ENCODE measurements around the gene BTNL9.
"Not testable (repeated sequence)": the region's sequence is repeated elsewhere in the genome, so short reads cannot be mapped to it uniquely, and the experiment has no call there.

The BTNL9 gene

GRCh38 chr5:181061645-181062044 lies 21.6 kb downstream of the BTNL9 start:
- no peak for DNase-seq (ENCODE audit: low spot score)

DNA sequence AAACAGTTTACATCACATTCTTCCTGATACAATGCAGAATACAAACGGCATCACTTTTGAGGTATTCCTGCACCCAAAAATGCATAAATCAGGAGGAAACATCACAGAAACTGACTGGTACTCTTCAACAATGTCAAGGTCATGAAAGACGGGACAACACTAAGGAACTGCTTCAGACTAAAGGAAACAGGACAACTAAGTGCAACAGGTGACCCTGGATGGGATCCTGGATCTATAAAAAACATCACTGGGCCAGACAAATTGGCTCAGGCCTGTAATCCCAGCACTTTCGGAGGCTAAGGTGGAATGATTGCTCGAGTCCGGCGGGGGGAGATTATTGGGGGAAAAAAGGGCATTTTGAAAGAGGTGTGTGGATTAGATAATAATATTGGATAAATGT lies 22.6 kb downstream of the BTNL9 start:
- no peak for DNase-seq (ENCODE audit: low spot score)

DNA sequence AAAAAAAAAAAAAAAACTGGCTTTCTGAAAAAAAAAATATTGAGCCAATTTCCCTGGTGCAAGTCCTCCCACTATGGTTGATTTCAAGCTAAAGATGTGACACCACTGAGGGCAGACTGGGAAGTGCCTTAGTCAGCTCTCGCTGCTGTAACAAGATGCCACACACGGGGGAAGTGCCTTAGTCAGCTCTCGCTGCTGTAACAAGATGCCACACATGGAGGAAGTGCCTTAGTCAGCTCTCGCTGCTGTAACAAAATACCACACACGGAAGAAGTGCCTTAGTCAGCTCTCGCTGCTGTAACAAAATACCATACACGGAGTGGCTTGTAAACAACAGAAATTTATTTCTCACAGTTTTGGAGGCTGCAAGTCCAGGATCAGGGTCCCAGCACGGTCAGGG lies 23.4 kb downstream of the BTNL9 start:
- DNase-seq (ENCODE audit: low spot score), result no peak

DNA sequence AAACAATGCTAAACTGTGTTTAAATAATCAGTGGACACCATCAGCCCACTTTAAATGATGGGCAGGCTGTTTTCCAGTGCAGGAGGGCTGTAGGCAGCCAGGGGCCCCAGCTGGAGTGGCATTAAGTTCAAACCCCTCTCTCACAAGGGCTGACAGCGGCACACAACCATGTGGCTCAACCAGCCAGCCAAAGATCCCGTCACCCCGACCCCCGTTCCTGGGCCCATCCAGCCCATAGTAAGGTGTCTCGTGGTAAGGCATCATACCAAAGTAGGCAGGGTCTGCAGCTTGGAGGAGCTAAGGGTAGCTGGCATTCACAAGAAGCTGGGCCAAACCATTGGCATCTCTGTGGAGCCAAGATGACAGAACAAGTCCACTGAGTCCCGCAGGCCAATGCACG lies 24.9 kb downstream of the BTNL9 start:
- DNase-seq (ENCODE audit: low spot score), result no peak

DNA sequence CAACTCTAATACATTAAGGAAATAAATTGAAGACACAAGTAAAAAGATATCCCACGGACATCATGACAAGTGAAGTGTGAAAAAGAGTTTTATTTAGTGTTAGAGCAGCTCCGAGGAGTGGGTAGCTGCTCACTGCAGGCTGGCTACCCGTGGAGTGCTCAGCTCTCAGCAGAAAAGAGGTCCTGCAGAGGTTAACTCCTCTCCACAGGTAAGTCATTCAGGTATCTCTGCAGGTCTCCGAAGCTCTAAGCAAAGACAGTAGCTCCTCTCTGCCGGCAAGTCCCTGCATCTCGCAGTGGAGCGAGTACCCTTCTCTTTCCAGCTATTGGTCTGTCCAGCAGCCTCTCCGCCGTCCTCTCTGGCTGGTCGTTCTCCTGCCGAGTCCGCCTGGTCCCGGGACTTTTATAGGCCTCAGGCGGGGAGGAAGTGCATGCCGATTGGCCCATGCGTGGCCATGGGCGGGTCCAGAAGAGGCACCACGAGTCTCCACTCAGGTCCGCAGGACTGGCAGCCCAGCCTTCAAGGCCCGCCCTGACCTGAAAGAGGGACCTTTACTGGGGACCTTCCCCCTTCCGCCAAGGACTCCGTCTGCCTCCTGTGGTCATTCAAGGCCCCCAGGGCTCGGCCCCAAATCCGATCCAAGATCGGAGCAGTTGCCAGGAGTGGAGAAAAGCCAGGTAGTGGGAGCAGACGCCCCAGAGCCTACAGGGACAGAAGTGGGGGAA lies 29.9 kb downstream of the BTNL9 start:
- no peak for DNase-seq (ENCODE audit: low spot score)

- no peak for DNase-seq (ENCODE audit: low spot score)
Observed at GRCh38 chr5:181070523-181070922, 30.5 kb downstream of the BTNL9 start.

GRCh38 chr5:181071257-181071656 lies 31.2 kb downstream of the BTNL9 start:
- DNase-seq (ENCODE audit: low spot score), result no peak

DNA sequence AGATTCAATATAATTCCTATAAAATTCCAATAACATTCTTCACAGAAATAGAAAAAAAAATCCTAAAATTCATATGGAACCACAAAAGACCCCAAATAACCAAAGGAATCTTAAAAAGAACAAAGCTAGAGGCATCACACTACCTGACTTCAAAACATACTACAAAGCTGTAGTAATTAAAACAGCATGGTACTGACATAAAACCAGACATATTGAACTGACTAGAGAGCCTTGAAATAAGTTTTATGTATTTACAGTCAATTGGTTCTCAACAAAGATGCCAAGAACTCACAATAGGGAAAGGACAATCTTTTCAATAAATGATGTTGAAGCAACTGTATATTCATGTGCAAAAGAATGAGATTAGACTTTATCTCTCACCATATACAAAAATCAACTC lies 36.9 kb downstream of the BTNL9 start:
- no peak for DNase-seq (ENCODE audit: low spot score)

GRCh38 chr5:181081989-181082388 lies 41.9 kb downstream of the BTNL9 start:
- DNase-seq (ENCODE audit: low spot score), result no peak

DNA sequence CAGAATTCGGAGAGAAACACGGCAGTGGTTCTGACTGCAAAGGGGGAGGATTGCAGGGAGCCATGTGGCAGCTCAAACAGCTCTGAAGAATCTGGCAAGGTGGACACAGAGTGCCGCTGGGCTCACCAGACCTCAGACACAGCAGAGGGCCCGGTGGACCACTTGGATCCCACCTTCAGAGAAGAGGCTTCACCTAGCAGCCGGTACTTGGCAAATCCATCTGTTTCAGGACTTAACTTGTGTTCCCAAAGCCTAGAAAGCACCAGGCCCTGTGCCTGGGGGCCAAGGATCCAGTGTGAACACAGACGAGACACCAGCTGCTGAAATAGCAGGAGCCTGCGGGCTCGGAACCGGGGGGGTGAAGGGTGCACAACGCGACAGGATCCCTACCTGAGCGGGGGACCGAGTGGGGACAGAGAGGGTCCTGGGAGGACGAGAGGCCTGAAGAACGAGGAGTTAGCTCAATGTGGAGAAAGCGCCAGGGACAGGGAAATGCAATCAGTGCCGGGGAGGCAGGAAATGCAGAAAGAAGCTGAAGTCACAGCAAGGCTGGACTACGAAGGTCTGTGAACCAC lies 44.6 kb downstream of the BTNL9 start:
- no peak for DNase-seq (ENCODE audit: low spot score)

GRCh38 chr5:181086026-181086883 lies 46.2 kb downstream of the BTNL9 start:
- no peak for DNase-seq (ENCODE audit: low spot score)

GRCh38 chr5:181086884-181087205 lies 46.8 kb downstream of the BTNL9 start:
- DNase-seq (ENCODE audit: low spot score), result no peak

DNA sequence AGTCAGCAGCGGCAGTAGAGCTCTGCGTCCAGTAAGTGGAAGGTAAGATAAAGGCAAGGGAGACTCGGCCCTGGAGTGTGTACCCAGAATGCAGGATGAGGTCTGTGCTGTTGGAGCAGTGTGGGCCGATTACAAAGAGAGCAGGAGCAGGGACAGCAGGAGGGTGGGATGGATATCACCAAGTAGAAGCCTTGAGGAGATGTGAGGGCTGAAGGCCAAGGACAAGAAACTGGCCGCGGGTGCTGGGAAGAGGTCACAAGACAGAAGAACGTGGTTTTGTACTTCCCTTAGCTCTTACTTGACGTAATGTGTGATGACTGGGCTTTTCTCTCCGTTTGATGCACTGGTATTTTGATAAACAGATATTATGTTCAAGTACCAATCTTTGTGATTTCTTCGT lies 47.2 kb downstream of the BTNL9 start:
- no peak for DNase-seq (ENCODE audit: low spot score)

DNA sequence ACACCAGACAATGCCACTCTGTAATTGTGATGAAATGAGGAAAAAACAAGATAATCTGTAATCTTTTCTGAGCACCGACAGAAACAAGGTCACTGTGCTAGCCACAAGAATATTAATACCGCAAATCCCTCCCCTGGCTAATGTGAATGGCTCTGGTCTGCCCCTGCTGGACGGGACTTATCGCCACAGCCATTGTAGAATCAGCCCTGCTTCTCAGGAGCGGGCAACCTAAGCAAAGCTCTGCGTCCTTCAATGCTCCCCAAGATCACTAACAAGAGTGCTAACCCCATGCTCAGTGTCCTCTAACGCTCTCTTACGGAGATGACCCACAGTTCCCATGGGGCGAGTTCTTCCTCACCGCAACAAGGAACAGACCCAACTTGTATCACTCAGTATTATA lies 48.2 kb downstream of the BTNL9 start:
- no peak for DNase-seq (ENCODE audit: low spot score)

- no peak for DNase-seq (ENCODE audit: low spot score)
Observed at GRCh38 chr5:181092428-181092827, 52.4 kb downstream of the BTNL9 start.

- DNase-seq (ENCODE audit: low spot score), result not testable (repeated sequence)
Observed at GRCh38 chr5:181095162-181095561, 55.1 kb downstream of the BTNL9 start.

- not testable (repeated sequence) for DNase-seq (ENCODE audit: low spot score)
Observed at GRCh38 chr5:181096721-181097382, 56.8 kb downstream of the BTNL9 start.

- not testable (repeated sequence) for DNase-seq (ENCODE audit: low spot score)
Observed at GRCh38 chr5:181097383-181097753, 57.3 kb downstream of the BTNL9 start.

DNA sequence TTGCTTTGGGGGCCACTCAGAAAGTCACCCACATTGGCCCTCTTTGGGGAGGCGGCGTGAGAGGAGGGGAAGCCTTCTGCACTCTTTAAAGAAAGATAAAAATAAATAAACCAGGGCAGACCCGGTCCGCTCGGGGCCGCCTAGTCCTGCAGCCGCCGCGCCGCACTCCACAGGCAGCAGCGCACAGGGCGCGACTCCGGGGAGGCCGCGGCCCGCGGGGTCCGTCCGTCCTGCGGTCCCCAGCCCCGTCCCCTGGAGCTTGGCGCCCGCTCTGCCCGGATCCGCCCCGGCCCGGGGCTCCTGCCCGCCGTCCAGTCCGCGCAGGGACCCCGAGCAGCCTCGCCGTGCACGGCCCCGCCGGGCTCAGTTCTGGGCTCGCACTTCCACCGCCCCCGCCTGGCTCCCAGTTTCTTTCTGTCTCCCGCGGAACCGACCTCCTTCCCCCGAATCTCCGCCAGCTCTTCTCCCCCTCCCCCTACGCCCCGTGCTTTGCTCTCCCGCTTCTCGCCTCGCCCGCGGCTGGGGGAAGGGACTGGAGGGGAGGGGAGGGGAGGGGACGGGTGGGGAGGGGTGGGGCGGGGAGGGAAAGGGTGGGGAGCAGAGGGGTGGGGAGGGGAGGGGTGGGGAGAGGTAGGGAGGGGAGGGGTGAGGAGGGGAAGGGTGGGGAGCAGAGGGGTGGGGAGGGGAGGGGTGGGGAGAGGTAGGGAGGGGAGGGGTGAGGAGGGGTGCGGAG lies 57.9 kb downstream of the BTNL9 start:
- not testable (repeated sequence) for DNase-seq (ENCODE audit: low spot score)

GRCh38 chr5:181098762-181099601 lies 58.9 kb downstream of the BTNL9 start:
- DNase-seq (ENCODE audit: low spot score), result no peak

- DNase-seq (ENCODE audit: low spot score), result no peak
Observed at GRCh38 chr5:181099602-181100086, 59.6 kb downstream of the BTNL9 start.
